ENCODE results near the gene LDB3. TPM values are rescaled to one million over a fixed set of nuclear protein-coding genes. Genes with fewer than 3 reads are reported as not detected.

Gene LDB3
- total RNA-seq, 1 experiment from 2014 or later, result 0.63 TPM

- ChIA-PET POLR2A (ENCODE audit: unreplicated experiment) (no interaction called here), CTCF (no interaction called here)
- Histone ChIP-seq H3K27me3 (ENCODE audit: insufficient read depth, low read depth) (no peaks in the 10 kb centered on the region), H2AFZ (no peak overlapping the region), H3K9me3 (ENCODE audit: insufficient read depth, low read depth) (no peaks in the 10 kb centered on the region), H3K27ac (no peak overlapping the region), H3K79me2 (ENCODE audit: low read depth) (no peaks in the 10 kb centered on the region), H4K20me1 (ENCODE audit: insufficient read depth) (no peaks in the 10 kb centered on the region), H3K4me1 (replicated peaks; ENCODE audit: insufficient read depth) (no peaks in the 10 kb centered on the region), H3K4me3 (no peak overlapping the region), H3K4me2 (no peak overlapping the region), H3K36me3 (ENCODE audit: low read depth) (no peaks in the 10 kb centered on the region), H3F3A (ENCODE audit: insufficient read depth, low read depth) (no peaks in the 10 kb centered on the region), H3K9me2 (ENCODE audit: insufficient read depth) (no peaks in the 10 kb centered on the region)
- TF ChIP-seq, protein P1, sequence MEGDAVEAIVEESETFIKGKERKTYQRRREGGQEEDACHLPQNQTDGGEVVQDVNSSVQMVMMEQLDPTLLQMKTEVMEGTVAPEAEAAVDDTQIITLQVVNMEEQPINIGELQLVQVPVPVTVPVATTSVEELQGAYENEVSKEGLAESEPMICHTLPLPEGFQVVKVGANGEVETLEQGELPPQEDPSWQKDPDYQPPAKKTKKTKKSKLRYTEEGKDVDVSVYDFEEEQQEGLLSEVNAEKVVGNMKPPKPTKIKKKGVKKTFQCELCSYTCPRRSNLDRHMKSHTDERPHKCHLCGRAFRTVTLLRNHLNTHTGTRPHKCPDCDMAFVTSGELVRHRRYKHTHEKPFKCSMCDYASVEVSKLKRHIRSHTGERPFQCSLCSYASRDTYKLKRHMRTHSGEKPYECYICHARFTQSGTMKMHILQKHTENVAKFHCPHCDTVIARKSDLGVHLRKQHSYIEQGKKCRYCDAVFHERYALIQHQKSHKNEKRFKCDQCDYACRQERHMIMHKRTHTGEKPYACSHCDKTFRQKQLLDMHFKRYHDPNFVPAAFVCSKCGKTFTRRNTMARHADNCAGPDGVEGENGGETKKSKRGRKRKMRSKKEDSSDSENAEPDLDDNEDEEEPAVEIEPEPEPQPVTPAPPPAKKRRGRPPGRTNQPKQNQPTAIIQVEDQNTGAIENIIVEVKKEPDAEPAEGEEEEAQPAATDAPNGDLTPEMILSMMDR (conservative IDR thresholded peaks at IDR 0.05), result no peak
- TF ChIP-seq EZH2 (IDR thresholded peaks at IDR 0.05; ENCODE audit: low read depth), result no peak
- intact Hi-C loops (cut with micrococcal nuclease; ENCODE audit: unreplicated experiment), result no loop called here
- no peak for DNase-seq
- no TSS peak for BruUV-seq (replicated peaks)
These were observed 59.7 kb downstream of the LDB3 start for GRCh38 chr10:86728056-86728455.

- H3K9me2 ChIP-seq (ENCODE audit: insufficient read depth), result no peaks in the 10 kb centered on the region
- no peaks in the 10 kb centered on the region for H3K79me2 ChIP-seq (ENCODE audit: low read depth)
- intact Hi-C loops (cut with micrococcal nuclease; ENCODE audit: unreplicated experiment), result no loop called here
- no peaks in the 10 kb centered on the region for H3F3A ChIP-seq (ENCODE audit: insufficient read depth, low read depth)
- no TSS peak for BruUV-seq (replicated peaks)
- no peak overlapping the region for H3K4me3 ChIP-seq
- no peaks in the 10 kb centered on the region for H4K20me1 ChIP-seq (ENCODE audit: insufficient read depth)
- no peaks in the 10 kb centered on the region for H3K9me3 ChIP-seq (ENCODE audit: insufficient read depth, low read depth)
- H3K4me1 ChIP-seq (replicated peaks; ENCODE audit: insufficient read depth), result no peaks in the 10 kb centered on the region
- no peak overlapping the region for H3K27ac ChIP-seq
- H3K4me2 ChIP-seq, result no peak overlapping the region
- H3K27me3 ChIP-seq (ENCODE audit: insufficient read depth, low read depth), result no peaks in the 10 kb centered on the region
- CTCF ChIA-PET, result no interaction called here
- no peaks in the 10 kb centered on the region for H3K36me3 ChIP-seq (ENCODE audit: low read depth)
- no peak for DNase-seq
- TF ChIP-seq, protein P1 (conservative IDR thresholded peaks at IDR 0.05), result no peak
- TF ChIP-seq EZH2 (IDR thresholded peaks at IDR 0.05; ENCODE audit: low read depth), result no peak
- no peak overlapping the region for H2AFZ ChIP-seq
- POLR2A ChIA-PET (ENCODE audit: unreplicated experiment), result no interaction called here
These were observed 61.4 kb downstream of the LDB3 start for GRCh38 chr10:86729677-86730076.

GRCh38 chr10:86730227-86730626 lies 61.9 kb downstream of the LDB3 start:
- H3K27ac ChIP-seq, result no peak overlapping the region
- BruUV-seq (replicated peaks), result no TSS peak

More at GRCh38 chr10:86730227-86730626, 61.9 kb downstream of the LDB3 start:
- intact Hi-C loops (cut with micrococcal nuclease; ENCODE audit: unreplicated experiment), result no loop called here
- no peak overlapping the region for H2AFZ ChIP-seq
- TF ChIP-seq, protein P1 (conservative IDR thresholded peaks at IDR 0.05), result no peak
- no peak for TF ChIP-seq EZH2 (IDR thresholded peaks at IDR 0.05; ENCODE audit: low read depth)
- ChIA-PET POLR2A (ENCODE audit: unreplicated experiment) (no interaction called here), CTCF (no interaction called here)
- no peaks in the 10 kb centered on the region for H3K9me3 ChIP-seq (ENCODE audit: insufficient read depth, low read depth)
- no peaks in the 10 kb centered on the region for H3F3A ChIP-seq (ENCODE audit: insufficient read depth, low read depth)
- H3K4me2 ChIP-seq, result no peak overlapping the region
- H3K4me1 ChIP-seq (replicated peaks; ENCODE audit: insufficient read depth), result no peaks in the 10 kb centered on the region
- no peaks in the 10 kb centered on the region for H3K36me3 ChIP-seq (ENCODE audit: low read depth)
- no peaks in the 10 kb centered on the region for H3K79me2 ChIP-seq (ENCODE audit: low read depth)
- H4K20me1 ChIP-seq (ENCODE audit: insufficient read depth), result no peaks in the 10 kb centered on the region
- no peaks in the 10 kb centered on the region for H3K9me2 ChIP-seq (ENCODE audit: insufficient read depth)
- no peak for DNase-seq
- H3K4me3 ChIP-seq, result no peak overlapping the region
- H3K27me3 ChIP-seq (ENCODE audit: insufficient read depth, low read depth), result no peaks in the 10 kb centered on the region
